ENCODE results near the gene CAPN1.

Gene CAPN1

GRCh38 chr11:65260756-65261590 is 79.2 kb downstream of the CAPN1 start:
- no peak for DNase-seq (ENCODE audit: low read depth in 2 of 2)

Data from activated CD4-positive, alpha-beta T cell treated with anti-CD3 and anti-CD28 coated beads for 24 hours (primary cell).